HPDE6-E6E7 (cell line): ENCODE data around the gene ALDH1A3.
A peak's percentile ranks its signal among the peaks of the same experiment; 100 is the strongest.

Source experiments
- DNase-seq: peaks from one replicate; pipeline ENCODE4 v3.0.0; 2011; ENCODE audit warnings: missing footprints; ENCODE audit errors: extremely low spot score

Gene ALDH1A3

GRCh38 chr15:100901702-100902435, 22.2 kb downstream of the ALDH1A3 start:
- no peak for DNase-seq

GRCh38 chr15:100902436-100903167, 23.0 kb downstream of the ALDH1A3 start:
- DNase-seq, result no peak

- DNase-seq, result no peak
Measured at GRCh38 chr15:100903168-100903554, 23.5 kb downstream of the ALDH1A3 start.

GRCh38 chr15:100905850-100906249, 26.2 kb downstream of the ALDH1A3 start:
- no peak for DNase-seq

- no peak for DNase-seq
Measured at GRCh38 chr15:100908466-100908865, 28.8 kb downstream of the ALDH1A3 start.

- no peak for DNase-seq
Measured at GRCh38 chr15:100909565-100909964, 29.9 kb downstream of the ALDH1A3 start.

GRCh38 chr15:100909989-100910955, 30.6 kb downstream of the ALDH1A3 start:
- DNase-seq, result no peak

GRCh38 chr15:100911086-100911485, 31.5 kb downstream of the ALDH1A3 start:
- DNase-seq, result no peak

GRCh38 chr15:100913961-100914360, 34.3 kb downstream of the ALDH1A3 start:
- DNase-seq, result no peak

- no peak for DNase-seq
Measured at GRCh38 chr15:100914876-100915275, 35.2 kb downstream of the ALDH1A3 start.

GRCh38 chr15:100918034-100918689, 38.5 kb downstream of the ALDH1A3 start:
- DNase-seq, result peak; percentile 89

GRCh38 chr15:100918690-100919480, 39.3 kb downstream of the ALDH1A3 start, which contains the start of gene LRRK1:
TSS of gene LRRK1 (plus strand) at chr15:100919357. CDS start at chr15:100924633, 5,276 bp downstream.
- DNase-seq, result no peak

- DNase-seq, result no peak
Measured at GRCh38 chr15:100919481-100920405, 40.1 kb downstream of the ALDH1A3 start.

- no peak for DNase-seq
Measured at GRCh38 chr15:100920516-100921135, 41.0 kb downstream of the ALDH1A3 start.

- no peak for DNase-seq
Measured at GRCh38 chr15:100922192-100923040, 42.8 kb downstream of the ALDH1A3 start.

GRCh38 chr15:100923076-100923475, 43.4 kb downstream of the ALDH1A3 start:
- no peak for DNase-seq

- DNase-seq, result no peak
Measured at GRCh38 chr15:100923902-100924301, 44.3 kb downstream of the ALDH1A3 start.

GRCh38 chr15:100924436-100924835, 44.8 kb downstream of the ALDH1A3 start:
- no peak for DNase-seq
